OCI-LY3 (cell line): Measurements from ENCODE around the gene SPDL1.

ENCODE experiments used
- H2AFZ ChIP-seq: fragments of 200-600, 300-600 bp; shearing (Covaris generic); 2 replicates; pipeline ENCODE4 v1.6.0; 2014; ENCODE audit warnings: antibody characterized with exemption, low read depth, low read length
- H3K27ac ChIP-seq: fragments of 200-600, 300-600 bp; sonication (generic); 2 replicates; pipeline ENCODE4 v1.5.1; 2014; ENCODE audit warnings: mild to moderate bottlenecking, low read length, moderate library complexity, mixed read lengths
- H3K27me3 ChIP-seq: fragments of 200-600, 300-600 bp; sonication (generic); 2 replicates; pipeline ENCODE4 v1.6.1; 2014; ENCODE audit warnings: low read depth, low read length, mixed read lengths
- H3K36me3 ChIP-seq: fragments of 200-600, 300-600 bp; sonication (generic); replicated peaks from 2 replicates; pipeline ENCODE3; 2014; ENCODE audit warnings: low read depth, low read length, mixed read lengths
- H3K4me1 ChIP-seq: fragments of 300-600, 200-600 bp; sonication (generic); 2 replicates; pipeline ENCODE4 v1.6.1; 2014; ENCODE audit warnings: low read length, mixed read lengths
- H3K4me2 ChIP-seq: fragments of 200-600, 300-600 bp; sonication (generic); 2 replicates; pipeline ENCODE4 v1.6.1; 2014; ENCODE audit warnings: low read length, mixed read lengths
- H3K4me3 ChIP-seq: fragments of 300-600, 200-600 bp; sonication (generic); 2 replicates; pipeline ENCODE4 v1.5.1; 2014; ENCODE audit warnings: antibody characterized with exemption, mild to moderate bottlenecking, low read length, moderate library complexity
- H3K79me2 ChIP-seq: fragments of 300-600, 200-600 bp; shearing (Covaris generic); 2 replicates; pipeline ENCODE4 v1.6.1; 2014; ENCODE audit warnings: mild to moderate bottlenecking, low read length, mixed read lengths
- H3K9ac ChIP-seq: fragments of 300-600, 200-600 bp; shearing (Covaris generic); 2 replicates; pipeline ENCODE4 v1.6.0; 2014; ENCODE audit warnings: mild to moderate bottlenecking, low read length, moderate library complexity
- H3K9me3 ChIP-seq: fragments of 200-600, 300-600 bp; shearing (Covaris generic); 2 replicates; pipeline ENCODE4 v1.6.1; 2014; ENCODE audit warnings: low read length, mixed read lengths; ENCODE audit not compliant: insufficient read depth
- H4K20me1 ChIP-seq: fragments of 200-600, 300-600 bp; sonication (generic); 2 replicates; pipeline ENCODE4 v1.6.1; 2016; ENCODE audit warnings: low read length, mixed read lengths; ENCODE audit not compliant: insufficient read depth
- CTCF ChIP-seq: fragments of 200-600, 300-600 bp; sonication (generic); IDR thresholded peaks from 2 replicates; pipeline ENCODE4 v1.5.1; 2014; ENCODE audit warnings: antibody characterized with exemption, low read length, low read depth
- EZH2phosphoT487 ChIP-seq: fragments of 200-600 bp; shearing (Covaris generic); IDR thresholded peaks from 2 replicates; pipeline ENCODE4 v1.6.1; 2018; ENCODE audit warnings: antibody characterized with exemption, mixed run types, low read depth

SPDL1 gene

GRCh38 chr5:169646856-169647255 is 63.3 kb downstream of the SPDL1 start:
- H3K36me3 ChIP-seq: peaks cover 36% of the 10 kb centered on the region
- H3K27ac ChIP-seq: peak overlapping the region; percentile 66
- H3K27me3 ChIP-seq: no peaks in the 10 kb centered on the region
- peaks cover 92% of the 10 kb centered on the region for H4K20me1 ChIP-seq
- no peak for TF ChIP-seq EZH2phosphoT487
- no peak for TF ChIP-seq CTCF
- H3K4me2 ChIP-seq: peak overlapping the region; percentile 68
- H2AFZ ChIP-seq: no peak overlapping the region
- H3K9me3 ChIP-seq: no peaks in the 10 kb centered on the region
- H3K79me2 ChIP-seq: peaks cover 100% of the 10 kb centered on the region
- peak overlapping the region; percentile 56 for H3K4me3 ChIP-seq
- peak overlapping the region; percentile 24; the same call in 1 of the 2 replicates for H3K9ac ChIP-seq
- peaks cover 58% of the 10 kb centered on the region for H3K4me1 ChIP-seq

GRCh38 chr5:169647566-169647965 is 64.0 kb downstream of the SPDL1 start:
- no peaks in the 10 kb centered on the region for H3K27me3 ChIP-seq
- peaks cover 100% of the 10 kb centered on the region for H3K79me2 ChIP-seq
- peak overlapping the region; percentile 56 for H3K4me3 ChIP-seq
- peak overlapping the region; percentile 68 for H3K4me2 ChIP-seq
- H3K27ac ChIP-seq: peak overlapping the region; percentile 66
- H4K20me1 ChIP-seq: peaks cover 92% of the 10 kb centered on the region
- H3K9ac ChIP-seq: peak overlapping the region; percentile 24; the same call in 1 of the 2 replicates
- H3K9me3 ChIP-seq: no peaks in the 10 kb centered on the region
- peaks cover 36% of the 10 kb centered on the region for H3K36me3 ChIP-seq
- TF ChIP-seq EZH2phosphoT487 (no peak), CTCF (no peak)
- H2AFZ ChIP-seq: no peak overlapping the region
- peaks cover 58% of the 10 kb centered on the region for H3K4me1 ChIP-seq

GRCh38 chr5:169648725-169649310 is 65.2 kb downstream of the SPDL1 start:
- Histone ChIP-seq H3K27me3 (no peaks in the 10 kb centered on the region), H3K4me1 (peaks cover 58% of the 10 kb centered on the region), H3K79me2 (peaks cover 100% of the 10 kb centered on the region), H4K20me1 (peaks cover 92% of the 10 kb centered on the region), H3K36me3 (peaks cover 35% of the 10 kb centered on the region), H2AFZ (no peak overlapping the region), H3K27ac (no peak overlapping the region), H3K9me3 (no peaks in the 10 kb centered on the region), H3K4me2 (no peak overlapping the region), H3K9ac (no peak overlapping the region), H3K4me3 (no peak overlapping the region)
- TF ChIP-seq EZH2phosphoT487 (no peak), CTCF (no peak)

GRCh38 chr5:169649486-169649885 is 65.9 kb downstream of the SPDL1 start:
- no peak overlapping the region for H3K9ac ChIP-seq
- H3K9me3 ChIP-seq: no peaks in the 10 kb centered on the region
- H3K27ac ChIP-seq: no peak overlapping the region
- H2AFZ ChIP-seq: no peak overlapping the region
- peaks cover 38% of the 10 kb centered on the region for H3K36me3 ChIP-seq
- TF ChIP-seq EZH2phosphoT487 (no peak), CTCF (no peak)
- H4K20me1 ChIP-seq: peaks cover 92% of the 10 kb centered on the region
- no peaks in the 10 kb centered on the region for H3K27me3 ChIP-seq
- H3K4me1 ChIP-seq: peaks cover 64% of the 10 kb centered on the region
- no peak overlapping the region; the same call in 1 of the 2 replicates for H3K4me2 ChIP-seq
- H3K79me2 ChIP-seq: peaks cover 100% of the 10 kb centered on the region
- H3K4me3 ChIP-seq: no peak overlapping the region
